Islet of Langerhans (tissue), 1 donor: ENCODE data around the gene SYCN.

Experiments
- FAIRE-seq: peaks from one replicate; lab custom pipeline; 2011; peaks lifted over from hg19 to GRCh38; lab: Jason Lieb, UNC

The SYCN gene

GRCh38 chr19:39194832-39195542 lies 9.1 kb downstream of the SYCN start:
- no peak for FAIRE-seq

- no peak for FAIRE-seq
Measured at GRCh38 chr19:39193803-39194202, 10.3 kb downstream of the SYCN start.

- FAIRE-seq: no peak
Measured at GRCh38 chr19:39192846-39193245, 11.2 kb downstream of the SYCN start.

GRCh38 chr19:39190768-39191167 lies 13.3 kb downstream of the SYCN start:
- FAIRE-seq: no peak

GRCh38 chr19:39188960-39189359 lies 15.1 kb downstream of the SYCN start:
- FAIRE-seq: no peak

- no peak for FAIRE-seq
Measured at GRCh38 chr19:39187552-39187943, 16.5 kb downstream of the SYCN start.

GRCh38 chr19:39186391-39186790 lies 17.7 kb downstream of the SYCN start:
- FAIRE-seq: no peak

GRCh38 chr19:39183104-39183503 lies 21.0 kb downstream of the SYCN start:
- no peak for FAIRE-seq

GRCh38 chr19:39182174-39182505 lies 21.9 kb downstream of the SYCN start:
- no peak for FAIRE-seq

GRCh38 chr19:39181500-39182173 lies 22.4 kb downstream of the SYCN start:
- no peak for FAIRE-seq

GRCh38 chr19:39180749-39181148 lies 23.3 kb downstream of the SYCN start:
- no peak for FAIRE-seq

GRCh38 chr19:39179754-39180153 lies 24.3 kb downstream of the SYCN start:
- FAIRE-seq: no peak

- no peak for FAIRE-seq
Measured at GRCh38 chr19:39178296-39179006, 25.6 kb downstream of the SYCN start.

- FAIRE-seq: no peak
Measured at GRCh38 chr19:39177736-39178135, 26.3 kb downstream of the SYCN start.

- FAIRE-seq: no peak
Measured at GRCh38 chr19:39177110-39177699, 26.9 kb downstream of the SYCN start.

GRCh38 chr19:39175564-39175963 lies 28.5 kb downstream of the SYCN start:
- FAIRE-seq: no peak

- FAIRE-seq: no peak
Measured at GRCh38 chr19:39174558-39175544, 29.2 kb downstream of the SYCN start.

- FAIRE-seq: no peak
Measured at GRCh38 chr19:39174142-39174541, 29.9 kb downstream of the SYCN start.

- no peak for FAIRE-seq
Measured at GRCh38 chr19:39173502-39173991, 30.5 kb downstream of the SYCN start.

GRCh38 chr19:39172700-39173501 lies 31.2 kb downstream of the SYCN start:
- no peak for FAIRE-seq
